Neuronal stem cell (in vitro differentiated cells): ENCODE results near the gene LTBP1.

Source experiments
- DNase-seq: peaks from one replicate; pipeline ENCODE4 v3.0.0-alpha.2; 2013; ENCODE audit warnings: low spot score
- H2AFZ ChIP-seq: one replicate; pipeline ENCODE4 v1.6.1; 2013; ENCODE audit warnings: mild to moderate bottlenecking, low read length, inconsistent platforms
- H2AK5ac ChIP-seq: 2 replicates; pipeline ENCODE4 v1.6.1; 2013; ENCODE audit warnings: low read depth, mild to moderate bottlenecking, inconsistent platforms, low read length, moderate library complexity, mixed read lengths
- H2BK120ac ChIP-seq: 2 replicates; pipeline ENCODE4 v1.6.1; 2013; ENCODE audit warnings: low read depth, mild to moderate bottlenecking, inconsistent platforms, low read length, moderate library complexity, mixed read lengths
- H2BK12ac ChIP-seq: one replicate; pipeline ENCODE4 v1.6.1; 2013; ENCODE audit warnings: low read length, inconsistent platforms
- H2BK15ac ChIP-seq: 2 replicates; pipeline ENCODE4 v1.6.1; 2013; ENCODE audit warnings: mild to moderate bottlenecking, low read length, inconsistent platforms, mixed read lengths
- H2BK5ac ChIP-seq: one replicate; pipeline ENCODE4 v1.6.1; 2013; ENCODE audit warnings: inconsistent platforms, mild to moderate bottlenecking, low read length, moderate library complexity
- H3K14ac ChIP-seq: one replicate; pipeline ENCODE4 v1.6.1; 2013; ENCODE audit warnings: low read length, inconsistent platforms
- H3K18ac ChIP-seq: 2 replicates; pipeline ENCODE4 v1.6.1; 2013; ENCODE audit warnings: low read length, inconsistent platforms
- H3K23ac ChIP-seq: 2 replicates; pipeline ENCODE4 v1.6.1; 2013; ENCODE audit warnings: low read depth, mild to moderate bottlenecking, mixed read lengths, low read length, inconsistent platforms; ENCODE audit not compliant: poor library complexity
- H3K27ac ChIP-seq: replicated peaks from 3 replicates; pipeline ENCODE4 v1.5.1; 2013; ENCODE audit warnings: low read length, inconsistent platforms
- H3K27me3 ChIP-seq, 3 experiments: 2 replicates each; pipeline ENCODE4 v1.6.1; 2013; ENCODE audit warnings: low read length in 3 of 3, mild to moderate bottlenecking in 2 of 3, inconsistent platforms in 1 of 3, low read depth in 1 of 3, mixed read lengths in 1 of 3, moderate library complexity in 1 of 3; ENCODE audit not compliant: control insufficient read depth in 3 of 3, insufficient read depth in 3 of 3
- H3K36me3 ChIP-seq, 2 donors: replicated peaks in 1 of 2; 2 replicates each; pipeline ENCODE4 v1.6.1; 2013; ENCODE audit warnings: low read length in 2 of 2; ENCODE audit not compliant: control insufficient read depth in 2 of 2, insufficient read depth in 2 of 2
- H3K4ac ChIP-seq: 2 replicates; pipeline ENCODE4 v1.6.1; 2013; ENCODE audit warnings: inconsistent platforms, mild to moderate bottlenecking, low read length, moderate library complexity
- H3K4me1 ChIP-seq, 2 donors: 1 replicate in 1 of 2; 2 replicates in 1 of 2; pipeline ENCODE4 v1.6.1; 2013; ENCODE audit warnings: low read length in 2 of 2, low read depth in 1 of 2; ENCODE audit not compliant: control insufficient read depth in 2 of 2, insufficient read depth in 1 of 2
- H3K4me2 ChIP-seq: one replicate; pipeline ENCODE4 v1.6.1; 2013; ENCODE audit warnings: mild to moderate bottlenecking, low read length, inconsistent platforms; ENCODE audit not compliant: insufficient read depth, poor library complexity, severe bottlenecking
- H3K4me3 ChIP-seq, 2 donors: 2 replicates each; pipeline ENCODE4 v1.5.1; 2013; ENCODE audit warnings: low read length in 2 of 2, mild to moderate bottlenecking in 2 of 2, inconsistent platforms in 1 of 2, moderate library complexity in 1 of 2
- H3K79me1 ChIP-seq: one replicate; pipeline ENCODE4 v1.6.1; 2013; ENCODE audit warnings: low read depth, mild to moderate bottlenecking, inconsistent platforms, low read length, moderate library complexity
- H3K9ac ChIP-seq: one replicate; pipeline ENCODE4 v1.6.1; 2013; ENCODE audit warnings: mild to moderate bottlenecking, low read depth, low read length, inconsistent platforms; ENCODE audit not compliant: poor library complexity
- H3K9me3 ChIP-seq, 2 donors: replicated peaks in 1 of 2; 2 replicates each; pipeline versions ENCODE3 to v1.6.1; 2013; ENCODE audit warnings: low read length in 2 of 2, mild to moderate bottlenecking in 2 of 2, inconsistent platforms in 1 of 2, low read depth in 1 of 2, mixed read lengths in 1 of 2, moderate library complexity in 1 of 2; ENCODE audit not compliant: control insufficient read depth in 2 of 2, insufficient read depth in 1 of 2
- H4K8ac ChIP-seq: one replicate; pipeline ENCODE4 v1.6.1; 2013; ENCODE audit warnings: low read depth, mild to moderate bottlenecking, inconsistent platforms, low read length, moderate library complexity
- H4K91ac ChIP-seq: one replicate; pipeline ENCODE4 v1.6.1; 2013; ENCODE audit warnings: low read length, low read depth, mild to moderate bottlenecking, inconsistent platforms; ENCODE audit not compliant: poor library complexity
- WGBS, 2 donors: extraction: QIAGEN DNeasy Blood & Tissue Kit; methylation state at CpG; one replicate each; pipeline ENCODE4 v1.1.7; 2013; ENCODE audit warnings: missing lambda C conversion rate in 2 of 2, mixed read lengths in 1 of 2; ENCODE audit not compliant: insufficient read length in 2 of 2, insufficient replicate concordance in 1 of 2; ENCODE audit errors: extremely low coverage in 2 of 2; 5-methylcytosine and 5-hydroxymethylcytosine counted together

LTBP1 gene

DNA sequence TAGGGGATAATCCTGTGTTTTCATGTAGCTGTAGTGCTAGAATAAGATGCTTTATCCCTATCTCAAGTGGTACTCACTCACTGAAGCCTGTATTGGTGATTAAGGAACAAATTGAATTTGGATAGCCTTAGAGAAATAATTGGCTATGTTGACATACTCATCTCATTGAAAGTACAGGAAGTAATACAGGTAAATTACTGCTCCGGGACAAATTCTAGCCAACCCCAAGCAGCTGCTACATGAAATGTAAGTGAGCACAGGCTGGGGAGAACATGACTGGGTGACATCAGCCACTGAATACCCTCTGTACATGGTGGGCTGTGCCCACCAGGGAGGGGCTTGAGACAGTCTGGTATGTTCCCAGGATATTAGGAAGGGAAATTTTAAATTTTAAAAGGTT lies 341.3 kb downstream of the LTBP1 start:
- H3K23ac ChIP-seq: no peak overlapping the region
- no CpG with 5 or more reads among the region's 1 CpG for WGBS, 2 donors
- no peak overlapping the region for H3K4me2 ChIP-seq
- H2BK15ac ChIP-seq: no peak overlapping the region
- DNase-seq: no peak
- no peaks in the 10 kb centered on the region for H3K79me1 ChIP-seq
- no peak overlapping the region for H3K9ac ChIP-seq
- H3K4me3 ChIP-seq: no peak overlapping the region
- no peaks in the 10 kb centered on the region for H3K27me3 ChIP-seq
- H2BK120ac ChIP-seq: no peak overlapping the region
- no peak overlapping the region for H4K8ac ChIP-seq
- no peak overlapping the region for H2BK5ac ChIP-seq
- H2AK5ac ChIP-seq: no peak overlapping the region
- no peak overlapping the region for H2AFZ ChIP-seq
- peaks cover 0 to 8% of the 10 kb centered on the region in 2 donors for H3K36me3 ChIP-seq
- H3K4ac ChIP-seq: no peak overlapping the region
- H3K9me3 ChIP-seq: no peaks in the 10 kb centered on the region
- H3K14ac ChIP-seq: no peak overlapping the region
- H3K18ac ChIP-seq: no peak overlapping the region
- H4K91ac ChIP-seq: no peak overlapping the region
- no peak overlapping the region for H3K27ac ChIP-seq
- H2BK12ac ChIP-seq: no peak overlapping the region
- no peaks in the 10 kb centered on the region for H3K4me1 ChIP-seq

DNA sequence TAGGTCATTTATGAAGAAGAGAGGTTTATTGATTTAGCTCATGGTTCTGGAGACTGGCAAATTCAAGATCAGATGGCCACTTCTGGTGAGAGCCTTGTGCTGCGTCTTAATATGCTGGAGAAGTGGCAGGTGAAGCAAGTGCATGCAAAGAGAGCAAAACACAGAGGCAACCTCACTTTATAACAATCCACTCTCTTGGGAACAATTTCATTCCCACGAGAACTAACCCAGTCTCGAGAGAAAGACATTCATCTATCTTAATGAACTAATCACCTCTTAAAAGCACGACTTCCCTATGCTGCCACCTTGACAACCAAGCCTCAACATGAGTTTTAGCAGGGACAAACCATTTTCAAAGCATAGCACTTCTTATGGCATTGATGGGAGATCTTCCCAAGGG lies 343.2 kb downstream of the LTBP1 start:
- Histone ChIP-seq H3K27ac (no peak overlapping the region), H4K91ac (no peak overlapping the region), H2BK5ac (no peak overlapping the region), H2BK12ac (no peak overlapping the region), H3K9me3 (no peaks in the 10 kb centered on the region), H3K27me3 (no peaks in the 10 kb centered on the region), H3K4me1 (no peaks in the 10 kb centered on the region), H3K36me3 (peaks cover 0 to 9% of the 10 kb centered on the region in 2 donors), H3K4me2 (no peak overlapping the region), H2BK15ac (no peak overlapping the region), H3K18ac (no peak overlapping the region), H3K4me3 (no peak overlapping the region), H2BK120ac (no peak overlapping the region), H3K79me1 (no peaks in the 10 kb centered on the region), H4K8ac (no peak overlapping the region), H2AK5ac (no peak overlapping the region), H3K9ac (no peak overlapping the region), H2AFZ (no peak overlapping the region), H3K14ac (no peak overlapping the region), H3K4ac (no peak overlapping the region), H3K23ac (no peak overlapping the region)
- WGBS, 2 donors: no CpG with 5 or more reads among the region's 4 CpGs
- no peak for DNase-seq

- DNase-seq: no peak
- Histone ChIP-seq H3K4ac (no peak overlapping the region), H2BK12ac (no peak overlapping the region), H3K36me3 (peaks cover 0 to 8% of the 10 kb centered on the region in 2 donors), H4K91ac (no peak overlapping the region), H3K4me3 (no peak overlapping the region), H2AFZ (no peak overlapping the region), H2BK120ac (no peak overlapping the region), H3K4me1 (no peaks in the 10 kb centered on the region), H3K9ac (no peak overlapping the region), H3K27ac (no peak overlapping the region), H3K4me2 (no peak overlapping the region), H4K8ac (peak overlapping the region; percentile 85), H3K23ac (no peak overlapping the region), H2BK5ac (no peak overlapping the region), H3K14ac (no peak overlapping the region), H3K27me3 (no peaks in the 10 kb centered on the region), H3K9me3 (no peaks in the 10 kb centered on the region), H2BK15ac (no peak overlapping the region), H3K79me1 (no peaks in the 10 kb centered on the region), H3K18ac (no peak overlapping the region), H2AK5ac (no peak overlapping the region)
- no CpG with 5 or more reads among the region's 7 CpGs for WGBS, 2 donors
These were observed 344.7 kb downstream of the LTBP1 start for GRCh38 chr2:33291278-33292013.

- H2BK5ac ChIP-seq: no peak overlapping the region
- H2AK5ac ChIP-seq: no peak overlapping the region
These were observed 345.3 kb downstream of the LTBP1 start for GRCh38 chr2:33292063-33292462.

More at GRCh38 chr2:33292063-33292462, 345.3 kb downstream of the LTBP1 start:
- no peaks in the 10 kb centered on the region for H3K4me1 ChIP-seq
- WGBS, 2 donors: no CpG with 5 or more reads among the region's 2 CpGs
- H3K14ac ChIP-seq: no peak overlapping the region
- no peak overlapping the region for H2BK120ac ChIP-seq
- no peak overlapping the region for H3K18ac ChIP-seq
- H3K9me3 ChIP-seq: no peaks in the 10 kb centered on the region
- no peak overlapping the region for H4K8ac ChIP-seq
- H3K4ac ChIP-seq: no peak overlapping the region
- no peak overlapping the region for H3K4me2 ChIP-seq
- peaks cover 0 to 8% of the 10 kb centered on the region in 2 donors for H3K36me3 ChIP-seq
- no peak overlapping the region for H2BK12ac ChIP-seq
- H3K9ac ChIP-seq: no peak overlapping the region
- no peak overlapping the region for H3K27ac ChIP-seq
- H4K91ac ChIP-seq: no peak overlapping the region
- H2BK15ac ChIP-seq: no peak overlapping the region
- H2AFZ ChIP-seq: no peak overlapping the region
- H3K79me1 ChIP-seq: no peaks in the 10 kb centered on the region
- H3K4me3 ChIP-seq: no peak overlapping the region
- no peaks in the 10 kb centered on the region for H3K27me3 ChIP-seq
- no peak for DNase-seq
- no peak overlapping the region for H3K23ac ChIP-seq
